ENCODE results near the gene PLAC8. TPM values are rescaled to one million over a fixed set of nuclear protein-coding genes. Genes with fewer than 3 reads are reported as not detected.

Gene PLAC8
- total RNA-seq, 2 experiments from 2014 or later = not detected

GRCh38 chr4:83118869-83119268, 4.3 kb upstream of the PLAC8 start:
- ChIA-PET POLR2A (interaction anchor here (0.7 to 1.3 kb wide), 2 partner anchors 8 to 12 kb away, joined by 3 to 5 read pairs; no protein-coding TSS in a partner anchor), CTCF (ENCODE audit: unreplicated experiment) (no interaction called here)
- Histone ChIP-seq H3K4me3 (ENCODE audit: low read depth, low read length, poor library complexity, severe bottlenecking) (no peak overlapping the region), H3K9me3 (ENCODE audit: low read length) (no peaks in the 10 kb centered on the region), H2AFZ (ENCODE audit: low read length) (no peak overlapping the region), H3K4me2 (ENCODE audit: low read length) (no peak overlapping the region), H3K79me2 (ENCODE audit: insufficient read depth, low read depth, low read length) (no peaks in the 10 kb centered on the region), H4K20me1 (ENCODE audit: insufficient read depth, low read length) (no peaks in the 10 kb centered on the region), H3K27ac (ENCODE audit: low read depth, low read length, poor library complexity, severe bottlenecking) (no peak overlapping the region), H3K9me2 (ENCODE audit: insufficient read depth, low read length) (no peaks in the 10 kb centered on the region), H3K36me3 (ENCODE audit: insufficient read depth, low read length) (no peaks in the 10 kb centered on the region), H3K4me1 (ENCODE audit: insufficient read depth, low read length, poor library complexity, severe bottlenecking) (no peaks in the 10 kb centered on the region)
- intact Hi-C loops (cut with micrococcal nuclease; ENCODE audit: unreplicated experiment) = no loop called here
- BruUV-seq (replicated peaks) = no TSS peak
- TF ChIP-seq EZH2phosphoT487 (IDR thresholded peaks at IDR 0.05; ENCODE audit: borderline replicate concordance, low read depth, low read length) (no peak), CTCF (conservative IDR thresholded peaks at IDR 0.05; ENCODE audit: low read length) (no peak)
- no peak for DNase-seq (ENCODE audit: low spot score)

- Histone ChIP-seq H3K27ac (ENCODE audit: low read depth, low read length, poor library complexity, severe bottlenecking) (no peak overlapping the region), H3K9me2 (ENCODE audit: insufficient read depth, low read length) (no peaks in the 10 kb centered on the region), H3K36me3 (ENCODE audit: insufficient read depth, low read length) (no peaks in the 10 kb centered on the region), H2AFZ (ENCODE audit: low read length) (no peak overlapping the region), H3K4me1 (ENCODE audit: insufficient read depth, low read length, poor library complexity, severe bottlenecking) (peaks cover 25% of the 10 kb centered on the region), H3K9me3 (ENCODE audit: low read length) (no peaks in the 10 kb centered on the region), H3K4me2 (ENCODE audit: low read length) (no peak overlapping the region), H4K20me1 (ENCODE audit: insufficient read depth, low read length) (no peaks in the 10 kb centered on the region), H3K79me2 (ENCODE audit: insufficient read depth, low read depth, low read length) (no peaks in the 10 kb centered on the region), H3K4me3 (ENCODE audit: low read depth, low read length, poor library complexity, severe bottlenecking) (no peak overlapping the region)
- POLR2A ChIA-PET = interaction anchor here (0.6 to 1.5 kb wide), 3 partner anchors 8 to 142 kb away, joined by 4 to 6 read pairs (median 5); no protein-coding TSS in a partner anchor
- intact Hi-C loops (cut with micrococcal nuclease; ENCODE audit: unreplicated experiment) = no loop called here
- CTCF ChIA-PET (ENCODE audit: unreplicated experiment) = no interaction called here
- no peak for DNase-seq (ENCODE audit: low spot score)
- TF ChIP-seq EZH2phosphoT487 (IDR thresholded peaks at IDR 0.05; ENCODE audit: borderline replicate concordance, low read depth, low read length) = no peak
- no peak for TF ChIP-seq CTCF (conservative IDR thresholded peaks at IDR 0.05; ENCODE audit: low read length)
- BruUV-seq (replicated peaks) = no TSS peak
Observed at GRCh38 chr4:83115656-83116285, 1.2 kb upstream of the PLAC8 start.

- intact Hi-C loops (cut with micrococcal nuclease; ENCODE audit: unreplicated experiment) = no loop called here
- no peaks in the 10 kb centered on the region for H3K36me3 ChIP-seq (ENCODE audit: insufficient read depth, low read length)
- no peak overlapping the region for H3K27ac ChIP-seq (ENCODE audit: low read depth, low read length, poor library complexity, severe bottlenecking)
- no peaks in the 10 kb centered on the region for H3K79me2 ChIP-seq (ENCODE audit: insufficient read depth, low read depth, low read length)
- TF ChIP-seq CTCF (conservative IDR thresholded peaks at IDR 0.05; ENCODE audit: low read length) (no peak), EZH2phosphoT487 (IDR thresholded peaks at IDR 0.05; ENCODE audit: borderline replicate concordance, low read depth, low read length) (no peak)
- H3K4me3 ChIP-seq (ENCODE audit: low read depth, low read length, poor library complexity, severe bottlenecking) = no peak overlapping the region
- no peak overlapping the region for H2AFZ ChIP-seq (ENCODE audit: low read length)
- H3K4me2 ChIP-seq (ENCODE audit: low read length) = no peak overlapping the region
- BruUV-seq (replicated peaks) = no TSS peak
- H4K20me1 ChIP-seq (ENCODE audit: insufficient read depth, low read length) = no peaks in the 10 kb centered on the region
- DNase-seq (ENCODE audit: low spot score) = no peak
- H3K9me2 ChIP-seq (ENCODE audit: insufficient read depth, low read length) = no peaks in the 10 kb centered on the region
- no peaks in the 10 kb centered on the region for H3K9me3 ChIP-seq (ENCODE audit: low read length)
- ChIA-PET POLR2A (interaction anchor here (0.6 to 1.5 kb wide), 6 partner anchors 9 to 147 kb away, joined by 3 to 6 read pairs (median 3); no protein-coding TSS in a partner anchor), CTCF (ENCODE audit: unreplicated experiment) (no interaction called here)
- H3K4me1 ChIP-seq (ENCODE audit: insufficient read depth, low read length, poor library complexity, severe bottlenecking) = peaks cover 32% of the 10 kb centered on the region
Observed at GRCh38 chr4:83115000-83115399, 471 bp upstream of the PLAC8 start.

All from OCI-LY7 (cell line).